ENCODE data around the gene NDUFAF7. TPM values are rescaled to one million over a fixed set of nuclear protein-coding genes. Genes with fewer than 3 reads are reported as not detected.

The NDUFAF7 gene
- total RNA-seq, 1 experiment from 2014 or later: 13.2 TPM

GRCh38 chr2:37232131-37232933 is 874 bp downstream of the NDUFAF7 start:
- ChIA-PET POLR2A (ENCODE audit: unreplicated experiment) (interaction anchor here (1.4 kb wide), 1 partner anchor 90 kb away, joined by 4 read pairs; no protein-coding TSS in a partner anchor), CTCF (no interaction called here)
- Histone ChIP-seq H3K9ac (ENCODE audit: low read length) (peak overlapping the region; percentile 92), H4K20me1 (ENCODE audit: low read length) (peaks cover 20% of the 10 kb centered on the region), H3K27ac (ENCODE audit: low read length) (0 out of 2 replicates have a peak overlapping the region, but pooled peaks have one; percentile 66), H2AFZ (ENCODE audit: low read length) (peak overlapping the region; percentile 89), H3K9me2 (replicated peaks; ENCODE audit: low read length) (no peaks in the 10 kb centered on the region), H3K79me2 (ENCODE audit: low read length) (peaks cover 87% of the 10 kb centered on the region), H3F3A (ENCODE audit: low read length, unreplicated experiment) (no peaks in the 10 kb centered on the region), H3K4me3 (ENCODE audit: low read length) (peak overlapping the region; percentile 91), H3K9me3 (ENCODE audit: low read length) (no peaks in the 10 kb centered on the region), H3K27me3 (ENCODE audit: low read length) (no peaks in the 10 kb centered on the region), H3K4me2 (ENCODE audit: low read length) (peak overlapping the region; percentile 91), H3K36me3 (ENCODE audit: low read depth, low read length) (peaks cover 16% of the 10 kb centered on the region), H3K4me1 (ENCODE audit: insufficient read depth, low read length) (peaks cover 23% of the 10 kb centered on the region)
- DNase-seq (peak; percentile 15), ATAC-seq (peak; percentile 26)
- BruUV-seq (replicated peaks): no TSS peak
- TF ChIP-seq EZH2 (IDR thresholded peaks at IDR 0.05; ENCODE audit: low read length, unreplicated experiment): no peak
- TF ChIP-seq CTCF (conservative IDR thresholded peaks at IDR 0.05; ENCODE audit: low read depth, low read length): no peak
- no peak for TF ChIP-seq EZH2phosphoT487 (IDR thresholded peaks at IDR 0.05; ENCODE audit: borderline replicate concordance, low read length)
- intact Hi-C loops (cut with micrococcal nuclease): no loop called here

- Histone ChIP-seq H3K27me3 (ENCODE audit: low read length) (no peaks in the 10 kb centered on the region), H3K4me3 (ENCODE audit: low read length) (no peak overlapping the region), H3K36me3 (ENCODE audit: low read depth, low read length) (peaks cover 53% of the 10 kb centered on the region), H3K27ac (ENCODE audit: low read length) (no peak overlapping the region), H3K9me3 (ENCODE audit: low read length) (no peaks in the 10 kb centered on the region), H3K79me2 (ENCODE audit: low read length) (no peaks in the 10 kb centered on the region), H3F3A (ENCODE audit: low read length, unreplicated experiment) (no peaks in the 10 kb centered on the region), H2AFZ (ENCODE audit: low read length) (no peak overlapping the region), H3K4me2 (ENCODE audit: low read length) (no peak overlapping the region), H3K9ac (ENCODE audit: low read length) (no peak overlapping the region), H3K4me1 (ENCODE audit: insufficient read depth, low read length) (no peaks in the 10 kb centered on the region), H3K9me2 (replicated peaks; ENCODE audit: low read length) (no peaks in the 10 kb centered on the region), H4K20me1 (ENCODE audit: low read length) (no peaks in the 10 kb centered on the region)
- ATAC-seq (no peak), DNase-seq (no peak)
- ChIA-PET CTCF (interaction anchor here (0.6 kb wide), 1 partner anchor 74 kb away, joined by 3 read pairs; no protein-coding TSS in a partner anchor), POLR2A (ENCODE audit: unreplicated experiment) (no interaction called here)
- intact Hi-C loops (cut with micrococcal nuclease): no loop called here
- BruUV-seq (replicated peaks): no TSS peak
- TF ChIP-seq CTCF (conservative IDR thresholded peaks at IDR 0.05; ENCODE audit: low read depth, low read length): no peak
- TF ChIP-seq EZH2phosphoT487 (IDR thresholded peaks at IDR 0.05; ENCODE audit: borderline replicate concordance, low read length): no peak
- TF ChIP-seq EZH2 (IDR thresholded peaks at IDR 0.05; ENCODE audit: low read length, unreplicated experiment): no peak
Observed at GRCh38 chr2:37243435-37243834, 12.0 kb downstream of the NDUFAF7 start.

- Histone ChIP-seq H2AFZ (ENCODE audit: low read length) (no peak overlapping the region), H3K36me3 (ENCODE audit: low read depth, low read length) (peaks cover 53% of the 10 kb centered on the region), H3K4me1 (ENCODE audit: insufficient read depth, low read length) (no peaks in the 10 kb centered on the region), H3K4me3 (ENCODE audit: low read length) (no peak overlapping the region), H3K79me2 (ENCODE audit: low read length) (no peaks in the 10 kb centered on the region), H3K27ac (ENCODE audit: low read length) (no peak overlapping the region), H3F3A (ENCODE audit: low read length, unreplicated experiment) (no peaks in the 10 kb centered on the region), H3K27me3 (ENCODE audit: low read length) (no peaks in the 10 kb centered on the region), H3K9me2 (replicated peaks; ENCODE audit: low read length) (no peaks in the 10 kb centered on the region), H3K9ac (ENCODE audit: low read length) (no peak overlapping the region), H3K9me3 (ENCODE audit: low read length) (no peaks in the 10 kb centered on the region), H4K20me1 (ENCODE audit: low read length) (no peaks in the 10 kb centered on the region), H3K4me2 (ENCODE audit: low read length) (no peak overlapping the region)
- TF ChIP-seq CTCF (conservative IDR thresholded peaks at IDR 0.05; ENCODE audit: low read depth, low read length): no peak
- no peak for TF ChIP-seq EZH2phosphoT487 (IDR thresholded peaks at IDR 0.05; ENCODE audit: borderline replicate concordance, low read length)
- TF ChIP-seq EZH2 (IDR thresholded peaks at IDR 0.05; ENCODE audit: low read length, unreplicated experiment): no peak
- ChIA-PET CTCF (no interaction called here), POLR2A (ENCODE audit: unreplicated experiment) (no interaction called here)
- DNase-seq (no peak), ATAC-seq (no peak)
- no TSS peak for BruUV-seq (replicated peaks)
- intact Hi-C loops (cut with micrococcal nuclease): no loop called here
Observed at GRCh38 chr2:37244017-37244416, 12.6 kb downstream of the NDUFAF7 start.
